WTC11 (cell line): ENCODE data around the gene BECN2. TPM values are rescaled to one million over a fixed set of nuclear protein-coding genes. Genes with fewer than 3 reads are reported as not detected.

Experiments
- ATAC-seq: fragments of 200-7000 bp; cut with Tn5 transposase; 2 replicates; pipeline ENCODE4 v1.10.0; 2021; ENCODE audit warnings: mild to moderate bottlenecking, moderate library complexity
- CTCF ChIA-PET: fragments of 300-600 bp; sonication (Branson Sonifier 250); formaldehyde crosslinking; loops from one replicate; lab custom pipeline; 2021; ENCODE audit warnings: antibody characterized with exemption; lab: Charles Lee
- POLR2A ChIA-PET: fragments of 350-600 bp; sonication (Branson Sonifier 250); formaldehyde crosslinking; loops from one replicate; lab custom pipeline; 2021; ENCODE audit warnings: antibody characterized with exemption; lab: Charles Lee
- DNase-seq: peaks from one replicate; pipeline ENCODE4 v3.0.0; 2021; ENCODE audit warnings: low spot score
- H3K27ac Mint-ChIP-seq: 2 replicates; pipeline ENCODE4 v1.8.0; 2021; ENCODE audit warnings: mixed read lengths
- H3K27me3 Mint-ChIP-seq: 2 replicates; pipeline ENCODE4 v1.8.0; 2021; ENCODE audit warnings: low read depth, mild to moderate bottlenecking, moderate library complexity, mixed read lengths
- H3K36me3 Mint-ChIP-seq: 2 replicates; pipeline ENCODE4 v1.8.0; 2021; ENCODE audit warnings: mixed read lengths
- H3K4me1 Mint-ChIP-seq: 2 replicates; pipeline ENCODE4 v1.8.0; 2022; ENCODE audit warnings: mixed read lengths
- H3K4me3 Mint-ChIP-seq: 2 replicates; pipeline ENCODE4 v1.8.0; 2021; ENCODE audit warnings: mild to moderate bottlenecking, moderate library complexity, mixed read lengths
- H3K9me3 Mint-ChIP-seq: 2 replicates; pipeline ENCODE4 v1.8.0; 2021; ENCODE audit warnings: mixed read lengths
- CDX4 ChIP-seq: fragments of 250-450 bp; sonication (Bioruptor Pico); IDR thresholded peaks from 2 replicates; pipeline ENCODE4 v1.9.0; 2021; ENCODE audit warnings: moderate library complexity, mild to moderate bottlenecking, inconsistent platforms, borderline replicate concordance
- ELF4 ChIP-seq: sonication (generic); formaldehyde crosslinking; IDR thresholded peaks from 2 replicates; pipeline ENCODE4 v1.8.1; 2022; ENCODE audit warnings: low read depth, mild to moderate bottlenecking, moderate library complexity, missing genetic modification reagents
- EMX1 ChIP-seq: fragments of 250-450 bp; sonication (Bioruptor Pico); IDR thresholded peaks from 2 replicates; pipeline ENCODE4 v1.8.0; 2021; ENCODE audit warnings: mild to moderate bottlenecking
- ERG ChIP-seq: fragments of 250-450 bp; sonication (Bioruptor Pico); IDR thresholded peaks from 2 replicates; pipeline ENCODE4 v1.8.0; 2021; ENCODE audit warnings: mild to moderate bottlenecking
- ETV6 ChIP-seq: sonication (generic); formaldehyde crosslinking; IDR thresholded peaks from 2 replicates; pipeline ENCODE4 v1.8.1; 2022; ENCODE audit warnings: mild to moderate bottlenecking, missing genetic modification reagents
- FOXK1 ChIP-seq: sonication (generic); formaldehyde crosslinking; IDR thresholded peaks from 2 replicates; pipeline ENCODE4 v1.8.0; 2022; ENCODE audit warnings: mild to moderate bottlenecking, moderate library complexity, missing genetic modification reagents
- GTF2I ChIP-seq: fragments of 250-450 bp; sonication (Bioruptor Pico); conservative IDR thresholded peaks from 2 replicates; pipeline ENCODE4 v1.4.0; 2021; ENCODE audit warnings: mild to moderate bottlenecking
- SMAD4 ChIP-seq: sonication (generic); formaldehyde crosslinking; IDR thresholded peaks from 2 replicates; pipeline ENCODE4 v1.8.0; 2022; ENCODE audit warnings: mild to moderate bottlenecking, missing genetic modification reagents
- ZBTB43 ChIP-seq: sonication (generic); formaldehyde crosslinking; IDR thresholded peaks from 2 replicates; pipeline ENCODE4 v1.8.1; 2023; ENCODE audit warnings: mild to moderate bottlenecking, missing genetic modification reagents
- ZNF121 ChIP-seq: sonication (generic); formaldehyde crosslinking; IDR thresholded peaks from 2 replicates; pipeline ENCODE4 v1.8.0; 2023; ENCODE audit warnings: missing genetic modification reagents
- ZNF317 ChIP-seq: sonication (generic); formaldehyde crosslinking; IDR thresholded peaks from 2 replicates; pipeline ENCODE4 v1.8.1; 2023; ENCODE audit warnings: low read depth, mild to moderate bottlenecking, moderate library complexity, missing genetic modification reagents, borderline replicate concordance
- ZNF396 ChIP-seq: fragments of 250-450 bp; sonication (Bioruptor Pico); IDR thresholded peaks from 2 replicates; pipeline ENCODE4 v1.8.0; 2021; ENCODE audit warnings: mild to moderate bottlenecking, moderate library complexity, borderline replicate concordance
- ZNF423 ChIP-seq: fragments of 250-450 bp; sonication (Bioruptor Pico); IDR thresholded peaks from 2 replicates; pipeline ENCODE4 v2.1.2; 2022; ENCODE audit warnings: mild to moderate bottlenecking, moderate library complexity
- total RNA-seq: library from RNA; stranded (reverse); gene quantifications from 3 replicates; pipeline ENCODE4 v1.2.3, GENCODE V29; 2021
- TF ChIP-seq, protein P1 (sequence below): sonication (generic); formaldehyde crosslinking; IDR thresholded peaks from 2 replicates; pipeline ENCODE4 v1.8.0; 2022; ENCODE audit warnings: missing genetic modification reagents
- TF ChIP-seq, protein P2 (sequence below): sonication (generic); formaldehyde crosslinking; IDR thresholded peaks from 2 replicates; pipeline ENCODE4 v1.8.1; 2023; ENCODE audit warnings: mild to moderate bottlenecking, missing genetic modification reagents, moderate library complexity
- TF ChIP-seq, protein P3 (sequence below): sonication (generic); formaldehyde crosslinking; IDR thresholded peaks from 2 replicates; pipeline ENCODE4 v1.8.0; 2022; ENCODE audit warnings: mild to moderate bottlenecking, missing genetic modification reagents
- TF ChIP-seq, protein P4 (sequence below): sonication (generic); formaldehyde crosslinking; IDR thresholded peaks from 2 replicates; pipeline ENCODE4 v1.8.1; 2023; ENCODE audit warnings: mild to moderate bottlenecking, missing genetic modification reagents, borderline replicate concordance
- TF ChIP-seq, protein P5 (sequence below): sonication (generic); formaldehyde crosslinking; IDR thresholded peaks from 2 replicates; pipeline ENCODE4 v1.8.1; 2022; ENCODE audit warnings: low read depth, missing genetic modification reagents, borderline replicate concordance

Gene BECN2
- total RNA-seq, 1 experiment from 2014 or later, result not detected

GRCh38 chr1:241939798-241940197 is 17.8 kb upstream of the BECN2 start:
- POLR2A ChIA-PET, result no interaction called here
- H3K4me1 Mint-ChIP-seq, result peaks cover 6% of the 10 kb centered on the region
- CTCF ChIA-PET, result no interaction called here
- H3K36me3 Mint-ChIP-seq, result peaks cover 6% of the 10 kb centered on the region
- ATAC-seq, result no peak
- no peaks in the 10 kb centered on the region for H3K27me3 Mint-ChIP-seq
- TF ChIP-seq, protein P1, sequence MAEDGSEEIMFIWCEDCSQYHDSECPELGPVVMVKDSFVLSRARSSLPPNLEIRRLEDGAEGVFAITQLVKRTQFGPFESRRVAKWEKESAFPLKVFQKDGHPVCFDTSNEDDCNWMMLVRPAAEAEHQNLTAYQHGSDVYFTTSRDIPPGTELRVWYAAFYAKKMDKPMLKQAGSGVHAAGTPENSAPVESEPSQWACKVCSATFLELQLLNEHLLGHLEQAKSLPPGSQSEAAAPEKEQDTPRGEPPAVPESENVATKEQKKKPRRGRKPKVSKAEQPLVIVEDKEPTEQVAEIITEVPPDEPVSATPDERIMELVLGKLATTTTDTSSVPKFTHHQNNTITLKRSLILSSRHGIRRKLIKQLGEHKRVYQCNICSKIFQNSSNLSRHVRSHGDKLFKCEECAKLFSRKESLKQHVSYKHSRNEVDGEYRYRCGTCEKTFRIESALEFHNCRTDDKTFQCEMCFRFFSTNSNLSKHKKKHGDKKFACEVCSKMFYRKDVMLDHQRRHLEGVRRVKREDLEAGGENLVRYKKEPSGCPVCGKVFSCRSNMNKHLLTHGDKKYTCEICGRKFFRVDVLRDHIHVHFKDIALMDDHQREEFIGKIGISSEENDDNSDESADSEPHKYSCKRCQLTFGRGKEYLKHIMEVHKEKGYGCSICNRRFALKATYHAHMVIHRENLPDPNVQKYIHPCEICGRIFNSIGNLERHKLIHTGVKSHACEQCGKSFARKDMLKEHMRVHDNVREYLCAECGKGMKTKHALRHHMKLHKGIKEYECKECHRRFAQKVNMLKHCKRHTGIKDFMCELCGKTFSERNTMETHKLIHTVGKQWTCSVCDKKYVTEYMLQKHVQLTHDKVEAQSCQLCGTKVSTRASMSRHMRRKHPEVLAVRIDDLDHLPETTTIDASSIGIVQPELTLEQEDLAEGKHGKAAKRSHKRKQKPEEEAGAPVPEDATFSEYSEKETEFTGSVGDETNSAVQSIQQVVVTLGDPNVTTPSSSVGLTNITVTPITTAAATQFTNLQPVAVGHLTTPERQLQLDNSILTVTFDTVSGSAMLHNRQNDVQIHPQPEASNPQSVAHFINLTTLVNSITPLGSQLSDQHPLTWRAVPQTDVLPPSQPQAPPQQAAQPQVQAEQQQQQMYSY (CRISPR knock-in tag), result no peak
- TF ChIP-seq, protein P2, sequence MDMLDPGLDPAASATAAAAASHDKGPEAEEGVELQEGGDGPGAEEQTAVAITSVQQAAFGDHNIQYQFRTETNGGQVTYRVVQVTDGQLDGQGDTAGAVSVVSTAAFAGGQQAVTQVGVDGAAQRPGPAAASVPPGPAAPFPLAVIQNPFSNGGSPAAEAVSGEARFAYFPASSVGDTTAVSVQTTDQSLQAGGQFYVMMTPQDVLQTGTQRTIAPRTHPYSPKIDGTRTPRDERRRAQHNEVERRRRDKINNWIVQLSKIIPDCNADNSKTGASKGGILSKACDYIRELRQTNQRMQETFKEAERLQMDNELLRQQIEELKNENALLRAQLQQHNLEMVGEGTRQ (CRISPR knock-in tag), result no peak
- no peak for TF ChIP-seq CDX4
- no peak for TF ChIP-seq ZNF121
- TF ChIP-seq SMAD4, result no peak
- no peak for TF ChIP-seq ETV6 (CRISPR knock-in tag)
- no peak overlapping the region for H3K4me3 Mint-ChIP-seq
- no peak overlapping the region for H3K27ac Mint-ChIP-seq
- peaks cover 22% of the 10 kb centered on the region for H3K9me3 Mint-ChIP-seq
- DNase-seq, result no peak

GRCh38 chr1:241942738-241943137 is 14.8 kb upstream of the BECN2 start:
- DNase-seq (no peak), ATAC-seq (no peak)
- H3K27me3 Mint-ChIP-seq, result no peaks in the 10 kb centered on the region
- H3K4me3 Mint-ChIP-seq, result no peak overlapping the region
- ChIA-PET CTCF (no interaction called here), POLR2A (no interaction called here)
- H3K36me3 Mint-ChIP-seq, result peaks cover 6% of the 10 kb centered on the region
- H3K4me1 Mint-ChIP-seq, result no peaks in the 10 kb centered on the region
- peaks cover 22% of the 10 kb centered on the region for H3K9me3 Mint-ChIP-seq
- no peak overlapping the region for H3K27ac Mint-ChIP-seq
- TF ChIP-seq ZNF396 (CRISPR knock-in tag), result no peak
- TF ChIP-seq, protein P3, sequence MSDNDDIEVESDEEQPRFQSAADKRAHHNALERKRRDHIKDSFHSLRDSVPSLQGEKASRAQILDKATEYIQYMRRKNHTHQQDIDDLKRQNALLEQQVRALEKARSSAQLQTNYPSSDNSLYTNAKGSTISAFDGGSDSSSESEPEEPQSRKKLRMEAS (CRISPR knock-in tag), result no peak
- no peak for TF ChIP-seq ELF4 (CRISPR knock-in tag)
- TF ChIP-seq GTF2I (CRISPR knock-in tag), result no peak
- TF ChIP-seq SMAD4, result no peak
- TF ChIP-seq ZNF317 (CRISPR knock-in tag), result no peak
- TF ChIP-seq ZBTB43 (CRISPR knock-in tag), result no peak
- TF ChIP-seq, protein P4, sequence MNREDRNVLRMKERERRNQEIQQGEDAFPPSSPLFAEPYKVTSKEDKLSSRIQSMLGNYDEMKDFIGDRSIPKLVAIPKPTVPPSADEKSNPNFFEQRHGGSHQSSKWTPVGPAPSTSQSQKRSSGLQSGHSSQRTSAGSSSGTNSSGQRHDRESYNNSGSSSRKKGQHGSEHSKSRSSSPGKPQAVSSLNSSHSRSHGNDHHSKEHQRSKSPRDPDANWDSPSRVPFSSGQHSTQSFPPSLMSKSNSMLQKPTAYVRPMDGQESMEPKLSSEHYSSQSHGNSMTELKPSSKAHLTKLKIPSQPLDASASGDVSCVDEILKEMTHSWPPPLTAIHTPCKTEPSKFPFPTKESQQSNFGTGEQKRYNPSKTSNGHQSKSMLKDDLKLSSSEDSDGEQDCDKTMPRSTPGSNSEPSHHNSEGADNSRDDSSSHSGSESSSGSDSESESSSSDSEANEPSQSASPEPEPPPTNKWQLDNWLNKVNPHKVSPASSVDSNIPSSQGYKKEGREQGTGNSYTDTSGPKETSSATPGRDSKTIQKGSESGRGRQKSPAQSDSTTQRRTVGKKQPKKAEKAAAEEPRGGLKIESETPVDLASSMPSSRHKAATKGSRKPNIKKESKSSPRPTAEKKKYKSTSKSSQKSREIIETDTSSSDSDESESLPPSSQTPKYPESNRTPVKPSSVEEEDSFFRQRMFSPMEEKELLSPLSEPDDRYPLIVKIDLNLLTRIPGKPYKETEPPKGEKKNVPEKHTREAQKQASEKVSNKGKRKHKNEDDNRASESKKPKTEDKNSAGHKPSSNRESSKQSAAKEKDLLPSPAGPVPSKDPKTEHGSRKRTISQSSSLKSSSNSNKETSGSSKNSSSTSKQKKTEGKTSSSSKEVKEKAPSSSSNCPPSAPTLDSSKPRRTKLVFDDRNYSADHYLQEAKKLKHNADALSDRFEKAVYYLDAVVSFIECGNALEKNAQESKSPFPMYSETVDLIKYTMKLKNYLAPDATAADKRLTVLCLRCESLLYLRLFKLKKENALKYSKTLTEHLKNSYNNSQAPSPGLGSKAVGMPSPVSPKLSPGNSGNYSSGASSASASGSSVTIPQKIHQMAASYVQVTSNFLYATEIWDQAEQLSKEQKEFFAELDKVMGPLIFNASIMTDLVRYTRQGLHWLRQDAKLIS (CRISPR knock-in tag), result no peak
- TF ChIP-seq, protein P5, sequence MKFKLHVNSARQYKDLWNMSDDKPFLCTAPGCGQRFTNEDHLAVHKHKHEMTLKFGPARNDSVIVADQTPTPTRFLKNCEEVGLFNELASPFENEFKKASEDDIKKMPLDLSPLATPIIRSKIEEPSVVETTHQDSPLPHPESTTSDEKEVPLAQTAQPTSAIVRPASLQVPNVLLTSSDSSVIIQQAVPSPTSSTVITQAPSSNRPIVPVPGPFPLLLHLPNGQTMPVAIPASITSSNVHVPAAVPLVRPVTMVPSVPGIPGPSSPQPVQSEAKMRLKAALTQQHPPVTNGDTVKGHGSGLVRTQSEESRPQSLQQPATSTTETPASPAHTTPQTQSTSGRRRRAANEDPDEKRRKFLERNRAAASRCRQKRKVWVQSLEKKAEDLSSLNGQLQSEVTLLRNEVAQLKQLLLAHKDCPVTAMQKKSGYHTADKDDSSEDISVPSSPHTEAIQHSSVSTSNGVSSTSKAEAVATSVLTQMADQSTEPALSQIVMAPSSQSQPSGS, result no peak
- no peak for TF ChIP-seq ZNF423 (CRISPR knock-in tag)
- no peak for TF ChIP-seq FOXK1 (CRISPR knock-in tag)
- TF ChIP-seq ERG, result no peak
- TF ChIP-seq, protein P2 (CRISPR knock-in tag), result no peak
- no peak for TF ChIP-seq EMX1 (CRISPR knock-in tag)
